SK-N-SH (cell line): ENCODE data around the gene CDC14B.

ENCODE experiments used
- CTCF ChIP-seq: fragments of 200-600 bp; sonication (generic); IDR thresholded peaks from 2 replicates; pipeline ENCODE4 v1.6.1; 2017; ENCODE audit warnings: antibody characterized with exemption, mild to moderate bottlenecking, moderate library complexity
- FOSL2 ChIP-seq: IDR thresholded peaks from 2 replicates; pipeline ENCODE4 v1.4.0; 2012; ENCODE audit warnings: low read depth, mild to moderate bottlenecking, moderate library complexity, borderline replicate concordance
- FOXM1 ChIP-seq: IDR thresholded peaks from 2 replicates; pipeline ENCODE4 v1.4.0; 2012; ENCODE audit warnings: low read depth, mild to moderate bottlenecking
- GABPA ChIP-seq: IDR thresholded peaks from 2 replicates; pipeline ENCODE4 v1.4.0; 2012; ENCODE audit warnings: low read depth, mild to moderate bottlenecking
- JUND ChIP-seq: IDR thresholded peaks from 2 replicates; pipeline ENCODE4 v1.4.0; 2012
- MEF2A ChIP-seq: IDR thresholded peaks from 2 replicates; pipeline ENCODE4 v1.4.0; 2012; ENCODE audit warnings: low read depth, borderline replicate concordance
- NFIC ChIP-seq: IDR thresholded peaks from 2 replicates; pipeline ENCODE4 v1.4.0; 2012; ENCODE audit warnings: borderline replicate concordance
- NRF1 ChIP-seq: IDR thresholded peaks from 2 replicates; pipeline ENCODE4 v1.6.1; 2012; ENCODE audit warnings: low read depth, mild to moderate bottlenecking, low read length
- POLR2AphosphoS5 ChIP-seq: IDR thresholded peaks from 2 replicates; pipeline ENCODE4 v1.6.1; 2012; ENCODE audit warnings: low read depth, low read length
- REST ChIP-seq: IDR thresholded peaks from 2 replicates; pipeline ENCODE4 v1.6.1; 2012; ENCODE audit warnings: mild to moderate bottlenecking, low read depth, low read length, moderate library complexity

- TF ChIP-seq MEF2A (no peak), CTCF (no peak), POLR2AphosphoS5 (no peak), GABPA (no peak), REST (no peak), NRF1 (no peak), FOXM1 (no peak), NFIC (no peak), FOSL2 (no peak), JUND (no peak)
Observed at GRCh38 chr9:96559339-96559943, 60.2 kb downstream of the CDC14B start.
